Cortex of kidney (tissue), 1 donor: ENCODE results near the gene GDF2.

ENCODE experiments used
- DNase-seq: peaks from one replicate; lab custom pipeline; 2025; lab: John Stamatoyannopoulos, UW

GDF2 gene

GRCh38 chr10:47333532-47333931 is 11.3 kb downstream of the GDF2 start:
- DNase-seq, result no peak

- no peak for DNase-seq
These were observed 12.4 kb downstream of the GDF2 start for GRCh38 chr10:47334466-47335295.

DNA sequence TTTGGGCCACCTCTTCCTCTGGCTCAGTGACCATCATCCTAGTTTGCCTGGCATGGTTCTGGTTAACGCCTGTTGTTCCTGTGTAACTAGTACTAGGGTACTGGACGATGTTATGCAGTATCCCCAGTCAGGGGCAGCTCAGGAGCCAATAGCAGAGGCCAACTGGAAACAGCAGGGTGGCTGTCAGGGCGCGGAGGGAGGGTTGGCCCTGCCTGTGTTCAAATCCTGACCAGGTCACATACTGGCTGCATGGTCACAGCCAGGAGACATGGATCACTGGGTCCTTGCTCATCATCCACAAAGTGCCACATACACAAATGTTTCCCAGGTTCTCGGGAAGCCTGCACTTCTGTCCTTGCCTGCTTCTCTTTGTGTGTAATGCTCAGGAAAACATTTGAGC is 13.7 kb downstream of the GDF2 start:
- DNase-seq, result no peak

DNA sequence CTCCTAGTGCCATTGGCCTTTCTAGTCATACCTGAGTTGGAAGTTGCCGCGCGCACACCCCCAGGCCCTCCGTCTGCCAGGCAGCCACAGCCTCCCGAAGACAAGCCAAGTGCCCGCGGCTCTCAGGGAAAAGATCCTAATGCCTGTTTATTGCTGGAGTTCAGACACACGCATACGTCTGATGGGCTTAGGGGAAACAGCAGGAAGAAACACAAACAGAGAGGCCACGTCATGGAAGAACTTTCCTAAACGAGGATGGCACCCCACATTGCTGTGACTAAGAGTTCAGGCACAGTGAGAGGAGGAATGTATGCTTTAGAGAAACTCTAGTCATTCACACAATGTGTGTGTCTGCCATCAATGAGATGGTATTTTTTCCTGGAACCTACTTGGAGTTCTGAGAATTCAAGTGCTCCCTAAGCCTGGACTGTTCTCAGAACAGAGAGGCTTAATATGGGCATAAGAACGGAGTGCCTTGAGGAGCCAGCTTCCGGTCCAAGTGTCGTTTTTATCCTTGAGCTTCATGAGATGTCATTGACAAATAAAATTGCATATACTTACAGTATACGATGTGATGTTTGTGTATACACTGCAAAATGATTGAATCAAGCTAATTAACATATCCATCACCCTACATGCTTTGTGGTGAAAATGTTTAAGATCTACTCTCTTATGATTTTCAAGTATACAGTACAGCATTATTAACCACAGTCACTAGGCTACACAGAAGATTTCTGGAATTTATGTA is 14.3 kb downstream of the GDF2 start:
- no peak for DNase-seq

DNA sequence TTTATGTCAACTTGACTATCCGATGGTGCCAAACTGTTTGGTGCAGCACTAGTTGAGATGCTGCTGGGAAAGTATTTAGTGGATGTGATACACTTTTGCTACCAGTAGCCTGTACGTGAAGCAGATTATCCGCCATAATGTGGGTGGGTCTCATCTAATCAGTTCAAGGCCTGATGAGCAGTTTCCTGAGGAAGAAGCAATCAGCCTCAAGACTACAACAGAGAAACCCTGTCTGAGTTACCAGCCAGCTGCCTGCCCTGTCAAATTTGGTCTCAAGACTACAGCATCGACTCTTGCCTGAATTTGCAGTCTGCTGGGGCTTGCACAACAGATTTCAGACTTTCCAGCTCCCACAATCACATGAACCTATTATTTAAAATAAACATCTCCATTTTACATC is 15.1 kb downstream of the GDF2 start:
- DNase-seq, result no peak

GRCh38 chr10:47339186-47339735 is 17.0 kb downstream of the GDF2 start:
- no peak for DNase-seq

DNA sequence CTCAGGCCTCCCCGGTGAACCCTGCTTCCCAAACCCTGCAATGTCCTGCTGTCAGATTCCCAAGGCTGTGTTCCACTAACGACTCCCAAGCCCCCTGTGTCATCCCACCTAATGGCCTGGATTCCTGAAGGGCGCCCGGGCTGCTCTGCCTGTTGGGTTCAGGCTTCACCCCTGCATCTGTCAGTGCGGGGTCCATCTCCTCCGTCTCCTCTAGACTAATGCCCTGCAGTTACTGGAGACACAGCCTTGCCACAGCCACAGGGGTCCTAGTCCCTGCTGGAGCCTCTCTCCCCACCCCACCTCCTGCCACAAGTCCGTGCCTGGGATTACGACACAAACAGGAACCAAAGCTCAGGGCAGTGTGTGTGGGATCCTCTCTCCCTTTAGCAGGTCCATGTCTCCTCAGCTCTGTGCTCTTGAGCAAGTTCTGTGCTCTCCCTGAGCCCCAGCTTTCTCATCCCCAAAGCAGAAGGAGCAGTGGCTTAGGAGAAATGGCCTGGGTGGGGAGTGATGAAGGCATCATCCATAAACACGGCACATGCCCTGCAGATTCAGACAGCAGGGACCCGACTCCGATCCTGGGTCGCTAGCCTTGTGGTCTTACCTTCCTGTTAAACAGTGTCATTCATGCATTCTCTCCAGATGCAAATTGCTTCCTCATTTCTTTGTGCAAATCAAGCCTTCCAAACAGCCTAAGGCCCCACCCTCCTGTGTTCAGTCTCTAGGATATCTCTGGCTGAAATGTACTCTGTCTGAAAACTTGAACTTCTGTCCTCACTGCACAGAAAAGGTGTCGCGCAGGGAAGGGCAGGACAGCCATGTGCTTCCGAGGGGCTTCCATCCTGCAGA is 17.7 kb downstream of the GDF2 start:
- no peak for DNase-seq

DNA sequence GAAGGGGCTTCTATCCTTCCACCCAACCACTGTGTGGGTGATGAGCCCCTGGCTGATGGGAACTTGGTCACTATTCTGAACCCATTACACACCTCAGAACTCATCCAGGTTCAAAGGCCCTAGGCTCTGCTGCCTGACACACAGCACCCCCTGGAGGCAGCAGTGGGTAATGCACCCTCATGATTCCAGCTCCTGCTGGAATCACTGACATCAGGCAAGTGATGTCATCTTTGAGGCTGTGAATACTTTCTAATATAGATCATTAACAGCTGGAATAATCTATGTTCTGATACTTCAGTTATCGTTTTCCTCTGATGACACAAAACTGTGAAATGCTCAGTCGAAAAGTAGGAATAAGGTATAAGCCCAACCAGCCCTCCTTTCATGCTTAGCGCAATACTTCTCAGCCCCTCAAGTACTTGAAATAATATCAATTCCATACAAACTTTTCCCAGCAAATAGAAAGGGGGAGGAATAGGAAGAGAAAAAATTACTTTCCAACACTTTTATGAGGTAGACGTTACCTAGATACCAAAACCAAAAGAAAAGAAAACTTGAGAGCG is 18.4 kb downstream of the GDF2 start:
- no peak for DNase-seq

GRCh38 chr10:47344996-47345870 is 23.0 kb downstream of the GDF2 start:
- no peak for DNase-seq

- DNase-seq, result no peak
These were observed 24.5 kb downstream of the GDF2 start for GRCh38 chr10:47346581-47347302.

- no peak for DNase-seq
These were observed 25.0 kb downstream of the GDF2 start for GRCh38 chr10:47347303-47347675.

DNA sequence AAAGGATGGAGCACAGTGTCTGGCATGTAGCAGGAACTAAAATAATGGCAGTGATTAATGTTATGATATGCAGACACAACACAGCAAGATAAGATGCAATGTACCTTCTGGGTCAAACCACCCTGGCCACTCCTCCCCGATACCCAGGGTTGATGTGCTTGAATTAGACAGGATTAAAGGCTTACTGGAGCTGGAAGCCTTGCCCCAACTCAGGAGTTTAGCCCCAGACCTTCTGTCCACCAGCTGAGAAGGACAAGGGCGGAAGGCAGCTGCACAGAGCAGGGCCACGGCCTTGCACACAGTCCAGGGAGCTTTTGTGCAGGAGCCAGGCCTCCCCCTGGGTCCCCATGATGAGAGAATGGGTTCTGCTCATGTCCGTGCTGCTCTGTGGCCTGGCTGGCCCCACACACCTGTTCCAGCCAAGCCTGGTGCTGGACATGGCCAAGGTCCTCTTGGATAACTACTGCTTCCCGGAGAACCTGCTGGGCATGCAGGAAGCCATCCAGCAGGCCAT is 25.9 kb downstream of the GDF2 start, which contains the start of gene RBP3:
RBP3 (plus strand) TSS at position 226 of the 514 bp plus-strand sequence; CDS start at position 348, 122 bp downstream.
- DNase-seq, result no peak

- DNase-seq, result no peak
These were observed 26.6 kb downstream of the GDF2 start for GRCh38 chr10:47348661-47349470.

DNA sequence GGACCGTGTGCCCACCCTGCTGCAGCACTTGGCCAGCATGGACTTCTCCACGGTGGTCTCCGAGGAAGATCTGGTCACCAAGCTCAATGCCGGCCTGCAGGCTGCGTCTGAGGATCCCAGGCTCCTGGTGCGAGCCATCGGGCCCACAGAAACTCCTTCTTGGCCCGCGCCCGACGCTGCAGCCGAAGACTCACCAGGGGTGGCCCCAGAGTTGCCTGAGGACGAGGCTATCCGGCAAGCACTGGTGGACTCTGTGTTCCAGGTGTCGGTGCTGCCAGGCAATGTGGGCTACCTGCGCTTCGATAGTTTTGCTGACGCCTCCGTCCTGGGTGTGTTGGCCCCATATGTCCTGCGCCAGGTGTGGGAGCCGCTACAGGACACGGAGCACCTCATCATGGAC is 27.3 kb downstream of the GDF2 start:
- no peak for DNase-seq

DNA sequence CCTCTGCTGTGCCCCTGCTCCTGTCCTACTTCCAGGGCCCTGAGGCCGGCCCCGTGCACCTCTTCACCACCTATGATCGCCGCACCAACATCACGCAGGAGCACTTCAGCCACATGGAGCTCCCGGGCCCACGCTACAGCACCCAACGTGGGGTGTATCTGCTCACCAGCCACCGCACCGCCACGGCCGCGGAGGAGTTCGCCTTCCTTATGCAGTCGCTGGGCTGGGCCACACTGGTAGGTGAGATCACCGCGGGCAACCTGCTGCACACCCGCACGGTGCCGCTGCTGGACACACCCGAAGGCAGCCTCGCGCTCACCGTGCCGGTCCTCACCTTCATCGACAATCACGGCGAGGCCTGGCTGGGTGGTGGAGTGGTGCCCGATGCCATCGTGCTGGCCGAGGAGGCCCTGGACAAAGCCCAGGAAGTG is 27.7 kb downstream of the GDF2 start:
- no peak for DNase-seq

GRCh38 chr10:47350671-47351640 is 28.7 kb downstream of the GDF2 start:
- no peak for DNase-seq

DNA sequence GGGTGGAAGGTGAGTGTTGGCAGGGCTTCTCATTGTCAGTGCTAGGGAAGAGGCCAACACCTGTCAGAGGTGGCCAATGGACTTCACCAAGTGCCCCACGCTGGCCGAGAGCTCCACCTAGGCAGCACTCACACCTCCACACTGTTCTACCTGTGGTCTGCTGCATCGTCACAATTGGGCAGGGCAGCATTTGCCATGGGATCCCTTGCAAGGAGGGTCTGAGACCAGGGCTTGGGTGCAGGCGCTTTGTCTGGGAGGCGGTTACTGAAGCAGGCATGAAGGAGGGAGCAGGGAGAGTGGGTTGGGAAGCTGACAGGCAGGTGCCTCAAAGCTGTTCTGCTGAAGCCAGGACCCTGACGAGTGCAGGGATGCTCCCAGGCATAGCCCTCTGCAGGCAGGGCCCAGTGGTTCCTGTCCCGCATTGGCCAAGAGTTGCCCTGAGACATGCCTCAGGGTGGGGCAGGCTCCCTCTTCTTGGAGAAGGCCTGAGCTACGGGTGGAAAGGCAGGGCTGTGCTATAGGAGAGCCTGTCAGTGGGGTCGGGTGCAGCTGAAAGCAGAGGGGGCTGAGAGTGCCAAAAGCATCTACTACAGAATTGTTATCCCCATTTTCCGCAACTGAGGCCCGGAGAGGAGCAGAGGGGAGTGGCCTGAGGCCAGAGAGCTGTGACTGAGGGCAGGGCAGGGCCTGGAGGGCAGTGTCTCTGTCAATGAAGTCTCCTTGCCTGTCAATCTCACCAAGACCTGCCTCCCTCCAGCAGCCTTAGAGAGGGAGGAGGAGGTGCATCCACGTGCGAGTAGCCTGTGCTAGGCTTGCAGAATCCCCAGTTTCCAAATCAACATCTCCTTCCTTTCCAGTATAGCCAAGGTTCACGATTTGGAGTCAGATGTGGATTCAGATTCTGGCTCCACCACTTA is 29.9 kb downstream of the GDF2 start:
- no peak for DNase-seq
